HepG2 (cell line): ENCODE data around the gene DOK1. TPM values are rescaled to one million over a fixed set of nuclear protein-coding genes. Genes with fewer than 3 reads are reported as not detected.

Experiments used
- EED ChIP-seq: sonication (generic); formaldehyde crosslinking; IDR thresholded peaks from 2 replicates; pipeline ENCODE4 v1.5.0; 2020; ENCODE audit warnings: mild to moderate bottlenecking, missing genetic modification reagents
- ELF1 ChIP-seq: sonication (generic); formaldehyde crosslinking; IDR thresholded peaks from 2 replicates; pipeline ENCODE4 v1.4.0; 2020; ENCODE audit warnings: missing genetic modification reagents
- ERF ChIP-seq: IDR thresholded peaks from 2 replicates; pipeline ENCODE4 v1.6.1; 2018; ENCODE audit warnings: missing biosample characterization, missing genetic modification reagents
- GPN1 ChIP-seq: sonication (generic); formaldehyde crosslinking; IDR thresholded peaks from 2 replicates; pipeline ENCODE4 v1.5.1; 2020; ENCODE audit warnings: missing genetic modification reagents, borderline replicate concordance
- HES4 ChIP-seq: sonication (generic); formaldehyde crosslinking; IDR thresholded peaks from 2 replicates; pipeline ENCODE4 v1.9.0; 2021; ENCODE audit warnings: mild to moderate bottlenecking, missing genetic modification reagents, borderline replicate concordance
- HNRNPUL1 ChIP-seq: fragments of 200-400 bp; formaldehyde crosslinking; IDR thresholded peaks from 2 replicates; pipeline ENCODE4 v1.6.1; 2017; ENCODE audit warnings: low read depth, mild to moderate bottlenecking, low read length, moderate library complexity
- IRF9 ChIP-seq: sonication (generic); formaldehyde crosslinking; IDR thresholded peaks from 2 replicates; pipeline ENCODE4 v1.8.0; 2022; ENCODE audit warnings: missing genetic modification reagents, mild to moderate bottlenecking, borderline replicate concordance
- KMT2B ChIP-seq: IDR thresholded peaks from 2 replicates; pipeline ENCODE4 v1.6.1; 2016; ENCODE audit warnings: missing genetic modification reagents, missing compliant biosample characterization
- POGZ ChIP-seq: sonication (generic); formaldehyde crosslinking; IDR thresholded peaks from 2 replicates; pipeline ENCODE4 v1.4.0; 2020; ENCODE audit warnings: mild to moderate bottlenecking, missing genetic modification reagents
- SMAD3 ChIP-seq: sonication (generic); formaldehyde crosslinking; IDR thresholded peaks from 2 replicates; pipeline ENCODE4 v1.4.0; 2020; ENCODE audit warnings: missing genetic modification reagents
- TAF1 ChIP-seq: sonication (generic); formaldehyde crosslinking; IDR thresholded peaks from 2 replicates; pipeline ENCODE4 v1.4.0; 2020; ENCODE audit warnings: missing genetic modification reagents
- TCF12 ChIP-seq, 2 experiments: fragments of 450-650 bp in 1 of 2; sonication (generic) in 1 of 2; formaldehyde crosslinking in 1 of 2; IDR thresholded peaks; 2 replicates each; pipeline versions ENCODE4 v1.6.1 to v1.8.0; 2017 to 2022; ENCODE audit warnings: antibody characterized with exemption in 1 of 2, mild to moderate bottlenecking in 1 of 2, missing genetic modification reagents in 1 of 2, moderate library complexity in 1 of 2
- UBTF ChIP-seq: sonication (generic); formaldehyde crosslinking; IDR thresholded peaks from 2 replicates; pipeline ENCODE4 v1.4.0; 2020; ENCODE audit warnings: mild to moderate bottlenecking, missing genetic modification reagents
- ZBTB39 ChIP-seq: sonication (generic); formaldehyde crosslinking; IDR thresholded peaks from 2 replicates; pipeline ENCODE4 v1.5.0; 2020; ENCODE audit warnings: missing genetic modification reagents
- ZHX2 ChIP-seq, 2 experiments: sonication (generic) in 1 of 2; formaldehyde crosslinking in 1 of 2; IDR thresholded peaks; 2 replicates each; pipeline versions ENCODE4 v1.6.1 to v1.9.0; 2014 to 2022; ENCODE audit warnings: antibody characterized with exemption in 1 of 2, borderline replicate concordance in 1 of 2, inconsistent platforms in 1 of 2, low read depth in 1 of 2, missing genetic modification reagents in 1 of 2
- ZNF343 ChIP-seq: sonication (generic); formaldehyde crosslinking; IDR thresholded peaks from 2 replicates; pipeline ENCODE4 v1.4.0; 2020; ENCODE audit warnings: mild to moderate bottlenecking, missing genetic modification reagents
- ZNF7 ChIP-seq: IDR thresholded peaks from 2 replicates; pipeline ENCODE4 v1.6.1; 2016; ENCODE audit warnings: missing biosample characterization, missing genetic modification reagents
- ZNF766 ChIP-seq: sonication (generic); formaldehyde crosslinking; IDR thresholded peaks from 2 replicates; pipeline ENCODE4 v1.5.0; 2020; ENCODE audit warnings: missing genetic modification reagents, borderline replicate concordance
- polyA plus RNA-seq, 8 experiments: library from polyadenylated mRNA; depleted of rRNA in 3 of 8; stranded (reverse) in 7 of 8; unstranded in 1 of 8; fragments of >200 nt; fragmentation: Illumina TruSeq in 4 of 8; extraction: Trizol in 4 of 8; gene quantifications; 2 replicates each; pipeline versions ENCODE4 v1.2.1 to v1.2.3, GENCODE V29; 2011 to 2016; ENCODE audit warnings: low read depth in 4 of 8, missing spikeins in 1 of 8, mixed read lengths in 1 of 8; ENCODE audit not compliant: insufficient read depth in 1 of 8
- total RNA-seq, 5 experiments: library from RNA; depleted of rRNA; stranded (reverse); fragments of >200 nt; fragmentation: Illumina TruSeq; extraction: Trizol; gene quantifications; 2 replicates each; pipeline ENCODE4 v1.2.3, GENCODE V29; 2016; ENCODE audit warnings: low read depth in 1 of 5

The DOK1 gene
- total and polyA plus RNA-seq, 2 of the 13 experiments (the other 11 are each of a cell fraction or from before 2014, with no cell fraction given), result 0.53 to 0.74 TPM

GRCh38 chr2:74524955-74525716, 29.4 kb upstream of the DOK1 start (continued):
- TF ChIP-seq ZBTB39 (CRISPR knock-in tag) (no peak), TAF1 (no peak), SMAD3 (CRISPR knock-in tag) (no peak), ZNF343 (no peak), ERF (CRISPR knock-in tag) (no peak), HNRNPUL1 (no peak), POGZ (CRISPR knock-in tag) (no peak), KMT2B (CRISPR knock-in tag) (no peak), GPN1 (CRISPR knock-in tag) (no peak), ZNF766 (CRISPR knock-in tag) (no peak), ZHX2 (IDR thresholded peaks at IDR 0.05; ENCODE audit: low read depth) (no peak), ZHX2 (CRISPR knock-in tag; IDR thresholded peaks at IDR 0.05; ENCODE audit: borderline replicate concordance) (no peak), ELF1 (CRISPR knock-in tag) (no peak), TCF12 (IDR thresholded peaks at IDR 0.05) (no peak), TCF12 (CRISPR knock-in tag; IDR thresholded peaks at IDR 0.05) (no peak), HES4 (CRISPR knock-in tag) (peak; percentile 57; the same call in 1 of the 2 replicates), ZNF7 (CRISPR knock-in tag) (no peak), UBTF (CRISPR knock-in tag) (0 out of 2 replicates have a peak, but pooled peaks have one; percentile 11), EED (no peak), IRF9 (no peak)
